GM19328 (cell line): ENCODE measurements around the gene TAC3.
"Not testable (repeated sequence)": the region's sequence is repeated elsewhere in the genome, so short reads cannot be mapped to it uniquely, and the experiment has no call there.

Experiments
- ATAC-seq: cut with Tn5 transposase; IDR thresholded peaks from one replicate; pipeline ENCODE4 v1.9.1; 2021; ENCODE audit warnings: mild to moderate bottlenecking, moderate library complexity; ENCODE audit not compliant: unreplicated experiment

Gene TAC3

DNA sequence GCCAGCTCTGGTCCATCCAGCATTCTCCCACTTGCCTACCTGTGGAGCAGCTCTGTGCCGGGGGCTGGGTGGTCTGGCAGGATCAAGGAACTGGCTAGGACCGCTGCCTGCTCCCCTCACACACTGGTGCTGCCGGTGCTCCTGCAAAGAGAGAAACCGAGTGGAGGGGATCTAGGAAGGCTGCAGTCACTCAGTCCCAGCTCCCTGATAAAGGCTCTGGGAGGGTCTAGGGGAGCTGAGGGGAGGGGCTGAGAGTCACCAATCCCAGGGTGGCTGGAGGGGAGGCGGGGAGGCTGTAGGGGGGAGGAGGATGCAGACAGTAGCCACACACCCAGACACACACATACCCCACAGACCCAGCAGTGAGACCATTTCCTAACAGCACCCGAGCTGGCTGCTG is at the start of gene TAC3:
Gene TAC3, minus strand, starts transcription at position 182 of the 400 bp plus-strand sequence. CDS start 732 bp downstream, outside the sequence.
- ATAC-seq, result no peak

DNA sequence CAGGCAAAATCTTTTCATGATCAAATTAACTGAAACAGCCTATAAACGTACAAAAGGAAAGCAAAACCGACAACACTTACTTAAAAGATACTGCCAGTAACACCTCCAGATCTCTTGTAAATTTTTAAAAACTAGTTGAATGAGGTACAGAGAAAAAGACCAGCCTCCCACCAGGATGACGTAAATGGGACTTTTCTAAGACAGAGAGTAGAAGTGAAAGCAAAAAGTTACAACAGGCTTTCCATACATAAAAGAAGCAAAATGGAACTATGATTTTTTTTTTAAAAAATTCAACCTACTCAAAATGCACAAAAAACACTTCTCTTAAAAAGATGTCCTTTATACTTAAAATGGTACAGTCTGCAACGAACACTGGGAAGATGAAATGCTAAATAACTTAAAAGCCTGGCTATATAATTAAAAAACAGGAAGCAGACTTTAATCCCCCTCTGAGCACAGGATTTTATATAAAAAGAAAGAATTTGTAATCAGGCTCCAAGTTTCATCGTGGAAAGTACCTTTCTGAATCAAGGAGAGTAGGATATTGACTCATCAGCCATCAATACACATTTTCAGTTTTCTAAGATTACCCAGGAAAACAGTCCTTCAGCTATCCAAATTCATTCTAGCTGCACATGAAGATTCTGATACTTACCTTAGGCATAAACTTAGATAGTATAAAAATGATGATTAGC is 47.8 kb upstream of the TAC3 start:
- ATAC-seq, result no peak

DNA sequence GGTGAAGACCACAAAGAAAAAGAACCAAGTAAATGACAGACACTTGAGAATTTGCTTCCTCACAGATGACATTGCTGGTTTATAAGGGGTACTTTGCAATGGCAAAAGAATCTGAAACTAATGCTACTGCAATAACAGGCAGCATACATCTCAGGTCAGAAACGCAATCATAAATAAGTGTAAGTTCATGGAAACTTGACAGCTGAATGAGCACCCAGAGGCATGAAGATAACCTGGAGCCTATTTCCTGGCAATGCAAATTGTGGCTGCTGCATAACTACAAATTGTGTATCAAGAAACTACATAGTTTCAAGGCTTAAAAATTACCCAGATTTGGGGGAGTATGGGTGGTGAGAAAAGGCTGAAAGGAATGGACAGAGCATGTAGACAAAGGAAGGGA is 42.1 kb upstream of the TAC3 start:
- ATAC-seq, result no peak

DNA sequence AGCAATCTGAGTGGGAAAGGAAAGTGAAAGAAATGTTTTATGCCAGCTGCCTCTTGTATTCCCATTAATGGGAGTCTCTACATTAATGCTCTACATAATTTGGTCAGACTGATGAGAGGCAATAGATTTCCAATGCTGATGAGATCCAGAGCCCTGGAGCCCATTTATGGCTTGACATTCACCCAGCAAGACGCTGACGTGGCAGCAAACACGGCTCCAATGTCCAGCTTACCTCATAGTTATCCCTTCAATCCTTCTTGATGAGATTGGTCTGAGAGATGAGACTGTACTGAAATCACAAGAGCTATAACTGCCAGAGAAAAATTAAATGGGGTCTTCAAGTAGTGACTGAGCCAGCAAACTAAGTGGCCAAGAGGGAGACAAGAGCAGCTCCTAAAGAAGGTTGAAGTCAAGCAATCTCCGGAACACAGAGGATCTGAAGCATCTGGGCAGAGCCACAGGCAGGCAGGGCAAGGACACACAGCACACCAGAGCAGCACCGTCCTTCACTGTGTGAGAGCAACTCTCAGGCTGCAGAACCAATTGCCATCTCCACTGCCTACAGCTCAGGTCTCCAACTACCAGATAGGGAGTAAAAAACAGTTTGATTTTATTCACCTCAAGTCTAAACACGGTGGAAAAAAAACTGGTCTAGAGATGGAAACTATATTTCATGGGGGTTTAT is 40.9 kb upstream of the TAC3 start:
- ATAC-seq, result no peak

DNA sequence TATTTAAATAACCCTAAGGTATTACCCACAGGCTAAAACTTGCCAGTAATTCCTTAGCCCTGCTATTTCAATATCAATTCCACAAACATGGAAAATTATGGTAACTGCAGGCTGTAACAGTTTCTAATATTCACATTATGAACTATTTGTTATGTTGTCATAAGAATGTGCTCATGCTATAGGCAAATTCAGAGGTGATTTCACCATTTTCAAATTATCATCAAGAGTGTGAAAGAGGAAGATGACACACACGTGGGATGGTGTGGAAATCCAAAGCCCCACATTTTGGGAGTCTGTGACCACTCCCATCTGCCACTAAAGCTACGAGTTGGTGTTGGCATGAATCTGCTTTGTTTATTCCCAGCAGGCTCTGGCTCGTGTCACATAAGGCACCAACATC is 39.5 kb upstream of the TAC3 start:
- no peak for ATAC-seq

DNA sequence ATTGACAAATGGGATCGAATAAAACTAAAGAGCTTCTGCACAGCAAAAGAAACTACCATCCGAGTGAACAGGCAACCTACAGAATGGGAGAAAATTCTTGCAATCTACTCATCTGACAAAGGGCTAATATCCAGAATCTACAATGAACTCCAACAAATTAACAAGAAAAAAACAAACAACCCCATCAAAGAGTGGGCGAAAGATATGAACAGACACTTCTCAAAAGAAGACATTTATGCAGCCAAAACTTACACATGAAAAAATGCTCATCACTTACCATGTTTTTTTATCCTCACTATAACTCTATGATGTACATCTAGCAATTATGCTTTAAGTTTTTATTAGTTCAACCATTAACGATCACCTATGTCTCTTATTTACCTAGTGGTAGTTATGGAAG is 37.6 kb upstream of the TAC3 start:
- not testable (repeated sequence) for ATAC-seq

DNA sequence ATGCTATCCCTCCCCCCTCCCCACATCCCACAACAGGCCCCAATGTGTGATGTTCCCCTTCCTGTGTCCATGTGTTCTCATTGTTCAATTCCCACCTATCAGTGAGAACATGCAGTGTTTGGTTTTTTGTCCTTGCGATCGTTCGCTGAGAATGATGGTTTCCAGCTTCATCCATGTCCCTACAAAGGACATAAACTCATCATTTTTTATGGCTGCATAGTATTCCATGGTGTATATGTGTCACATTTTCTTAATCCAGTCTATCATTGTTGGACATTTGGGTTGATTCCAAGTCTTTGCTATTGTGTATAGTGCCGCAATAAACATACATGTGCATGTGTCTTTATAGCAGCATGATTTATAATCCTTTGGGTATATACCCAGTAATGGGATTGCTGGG is 36.8 kb upstream of the TAC3 start:
- not testable (repeated sequence) for ATAC-seq

DNA sequence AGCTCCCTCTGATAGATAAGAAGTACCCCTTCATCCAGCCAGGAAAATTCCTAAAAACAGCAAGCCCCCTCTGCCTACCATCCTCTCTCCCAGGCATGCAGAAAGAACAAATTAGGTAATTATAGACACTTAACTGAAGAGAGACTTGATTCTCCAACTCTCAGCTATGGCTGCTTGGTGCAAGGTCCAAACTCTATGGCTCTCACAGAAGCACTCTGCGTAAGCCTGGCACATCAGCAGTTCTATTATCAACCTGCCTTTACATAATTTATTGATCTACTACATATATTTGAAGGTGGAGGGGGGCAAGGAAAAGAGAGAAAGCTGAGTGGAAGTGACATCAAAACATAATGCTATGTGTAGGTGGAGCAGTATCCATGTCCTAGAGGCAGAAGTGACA is 34.7 kb upstream of the TAC3 start:
- no peak for ATAC-seq

DNA sequence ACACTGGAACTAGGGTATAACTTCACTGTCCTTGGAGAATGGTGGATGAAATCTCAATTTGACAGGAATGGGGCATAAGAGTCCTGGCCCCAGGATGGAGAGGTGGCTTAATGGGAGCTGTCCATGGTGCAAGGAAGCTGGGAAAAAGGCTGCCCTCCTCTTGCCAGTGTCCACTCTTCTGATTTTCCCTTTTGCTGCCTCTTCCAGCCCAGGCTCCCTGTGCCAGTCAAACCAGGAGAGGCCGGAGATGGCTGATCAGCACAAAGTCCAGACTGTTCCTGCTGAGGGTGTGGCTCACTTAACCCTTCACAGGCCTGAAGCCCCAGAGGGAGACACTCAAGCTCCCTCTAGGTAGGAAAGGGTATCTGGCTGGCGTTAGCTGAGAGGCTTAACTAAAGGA is 33.6 kb upstream of the TAC3 start, which contains the start of gene MYO1A:
Gene MYO1A, minus strand, starts transcription at position 240 of the 400 bp plus-strand sequence. CDS start 1,806 bp downstream, outside the sequence.
- no peak for ATAC-seq

DNA sequence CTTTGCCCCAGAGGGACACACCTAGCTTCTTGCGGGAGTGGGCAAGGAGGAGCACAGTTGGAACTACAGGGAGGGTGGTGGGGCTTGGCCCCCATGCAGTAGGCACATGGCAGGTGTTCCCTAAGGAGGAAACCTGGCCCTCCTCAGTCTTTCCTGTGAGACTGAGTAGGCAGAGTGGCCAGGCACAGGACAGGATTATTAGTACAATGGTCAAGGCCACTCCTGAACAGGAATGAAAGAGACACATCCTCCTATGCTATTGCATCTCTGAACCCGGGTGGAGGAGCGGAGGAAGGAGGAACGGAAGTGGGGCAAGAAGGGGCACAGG is 32.8 kb upstream of the TAC3 start:
- no peak for ATAC-seq

DNA sequence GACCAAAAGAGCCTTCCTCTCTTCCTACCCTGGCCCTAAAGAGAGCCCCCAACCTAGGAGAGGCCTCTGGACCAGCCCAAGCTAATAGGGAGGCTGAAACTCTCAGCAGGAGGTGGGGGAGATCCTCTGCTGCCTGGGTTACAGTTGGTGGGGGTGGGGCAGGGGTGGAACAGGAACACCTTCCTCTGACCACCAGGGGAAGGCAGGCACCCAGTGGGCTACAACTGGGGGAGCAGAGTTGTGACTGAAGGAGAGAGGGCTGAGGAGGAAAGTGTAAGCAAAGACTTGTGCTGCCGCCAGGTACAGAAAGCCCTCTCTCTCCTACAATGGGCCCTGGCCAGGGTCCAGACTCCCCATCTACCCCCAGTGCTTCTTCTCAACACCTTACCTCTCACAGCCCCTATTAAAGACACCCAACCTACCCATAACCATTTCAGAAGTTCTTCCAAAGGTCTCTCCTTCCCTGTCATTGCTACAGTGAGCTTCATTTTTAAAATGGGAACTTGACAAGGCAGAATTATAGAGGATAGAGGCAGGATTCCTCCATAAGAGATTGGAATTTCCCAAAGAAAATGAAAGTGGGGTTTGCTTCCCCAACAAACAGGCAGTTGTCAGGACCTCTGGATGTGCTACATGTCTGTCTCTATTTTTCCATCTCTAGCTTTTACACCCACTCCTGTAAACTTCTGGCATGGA is 32.2 kb upstream of the TAC3 start:
- no peak for ATAC-seq

DNA sequence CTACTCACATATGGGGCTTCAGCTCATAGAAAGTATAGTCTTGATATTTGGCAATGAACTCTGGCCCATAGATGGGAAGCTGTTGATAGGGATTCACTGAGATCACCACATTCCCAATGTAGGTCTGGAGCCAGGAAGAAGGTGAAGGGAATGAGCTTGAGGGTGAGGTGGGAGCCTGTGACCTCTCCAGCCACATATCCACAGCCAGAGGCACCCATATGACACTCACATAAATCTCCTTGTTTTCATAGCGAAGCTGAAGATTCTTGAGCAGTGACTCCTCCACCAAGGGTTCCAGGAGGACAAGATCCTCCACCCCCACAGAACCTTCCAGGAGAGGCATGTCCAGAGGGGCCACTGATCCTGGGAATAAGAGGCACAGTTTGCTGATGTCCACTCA is 31.7 kb upstream of the TAC3 start:
- no peak for ATAC-seq

DNA sequence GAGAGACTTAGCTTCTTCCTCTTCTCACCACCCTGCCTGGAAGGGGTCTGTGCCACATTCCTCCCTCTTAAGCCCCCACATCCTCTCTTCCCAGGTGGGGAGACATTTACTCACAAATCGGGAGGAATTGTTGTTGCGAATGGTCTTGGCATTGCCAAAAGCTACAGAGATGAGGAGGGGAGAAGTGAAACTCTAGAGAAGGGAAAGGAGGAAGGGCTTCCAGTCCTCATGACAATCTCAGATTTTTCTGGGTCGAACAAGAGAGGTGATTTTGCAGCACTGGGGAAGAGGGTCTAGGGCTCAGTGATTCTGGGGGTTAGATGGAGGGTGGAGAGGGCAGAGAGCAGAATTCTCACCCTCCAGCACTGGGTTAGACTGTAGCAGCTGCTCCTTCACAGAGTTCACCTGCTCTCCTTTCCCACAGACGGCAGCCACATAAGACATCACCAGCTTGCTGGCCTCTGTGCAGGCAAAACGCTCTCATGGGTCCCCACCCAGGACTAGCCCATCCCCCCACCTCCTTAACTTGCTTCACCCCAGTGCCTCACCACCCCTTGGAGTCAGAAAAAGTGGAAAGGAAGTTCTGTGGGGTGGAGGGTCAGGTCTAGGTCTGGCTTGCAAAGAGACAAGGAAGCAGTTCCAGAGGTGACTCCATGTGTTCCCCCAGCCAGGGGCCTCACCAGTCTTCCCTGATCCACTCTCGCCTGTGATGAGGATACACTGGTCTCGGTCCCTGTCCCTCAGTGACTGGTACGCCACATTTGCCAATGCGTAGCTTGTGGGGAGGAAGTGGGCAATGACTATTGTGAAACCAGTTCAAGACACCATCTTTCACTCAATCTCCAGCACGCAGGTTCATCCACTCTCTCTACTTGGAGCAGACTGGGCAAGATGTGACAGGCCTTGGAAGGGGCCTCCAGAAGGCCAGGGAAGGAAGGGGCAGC is 30.9 kb upstream of the TAC3 start:
- ATAC-seq, result no peak

DNA sequence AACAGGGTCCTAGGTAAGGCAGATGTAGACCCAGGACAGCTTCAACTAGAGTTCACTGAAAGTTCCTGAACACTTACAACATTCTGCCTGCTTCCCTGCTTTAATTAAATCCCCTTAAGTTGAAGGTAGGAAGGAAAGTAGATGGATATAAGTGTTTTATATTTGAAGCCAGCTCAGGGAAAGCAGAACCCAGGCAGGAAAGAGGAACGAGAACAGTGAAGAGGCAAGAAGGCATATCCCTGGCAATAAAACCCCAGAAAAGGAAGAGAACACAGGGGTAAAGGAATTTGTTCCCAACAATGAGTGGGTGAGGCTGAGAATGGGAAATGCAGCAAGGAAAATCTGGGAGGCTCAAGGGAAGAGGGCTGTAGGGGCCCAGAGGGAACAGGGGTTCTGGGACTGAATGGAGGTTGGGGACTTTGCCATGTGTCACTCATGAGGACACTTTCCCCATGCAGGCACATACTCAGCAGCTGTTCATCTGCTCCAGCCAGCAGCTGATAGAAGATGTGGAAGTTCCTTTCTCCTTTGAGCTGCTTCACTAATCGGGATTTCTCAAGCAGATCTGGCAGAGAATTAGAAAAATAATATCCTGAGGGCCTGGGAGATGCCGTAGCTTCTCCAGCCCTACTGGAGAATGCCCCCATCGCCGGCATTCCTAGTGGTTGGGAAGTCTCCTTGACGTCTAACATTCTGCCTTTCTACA is 29.9 kb upstream of the TAC3 start:
- no peak for ATAC-seq

DNA sequence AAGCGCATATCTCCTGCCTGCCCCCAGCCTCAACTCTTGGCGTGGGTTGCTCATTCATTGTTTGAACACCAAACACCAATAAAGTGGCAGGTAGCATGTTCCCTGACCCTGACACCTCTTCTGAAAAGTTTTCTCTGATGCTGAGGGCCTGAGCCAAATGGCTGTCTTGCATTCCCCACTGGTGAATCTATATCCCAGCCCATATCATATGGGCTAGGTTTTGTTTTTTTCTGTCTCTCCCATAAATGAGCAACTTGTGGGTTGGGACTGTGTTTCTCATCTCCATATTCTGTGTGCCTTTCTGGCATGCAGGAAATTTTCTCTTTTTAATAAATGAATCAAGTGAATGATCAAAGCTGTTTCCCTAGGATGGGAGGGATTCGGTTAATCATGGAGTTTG is 28.6 kb upstream of the TAC3 start:
- no peak for ATAC-seq

DNA sequence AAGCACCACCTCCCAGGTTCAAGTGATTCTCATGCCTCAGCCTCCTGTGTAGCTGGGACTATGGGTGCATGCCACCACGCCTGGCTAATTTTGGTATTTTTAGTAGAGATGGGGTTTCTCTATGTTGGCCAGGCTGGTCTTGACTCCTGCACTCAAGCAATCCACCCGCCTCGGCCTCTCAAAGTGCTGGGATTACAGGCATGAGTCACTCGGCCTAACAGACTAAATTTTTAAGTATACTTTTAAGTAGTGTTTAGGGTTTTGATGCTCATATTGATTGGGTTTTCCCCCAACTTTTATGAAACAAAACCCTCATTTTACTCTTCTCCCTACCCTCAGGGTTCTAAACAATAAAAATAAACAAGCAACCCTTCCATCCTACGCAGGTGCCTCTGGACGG is 28.1 kb upstream of the TAC3 start:
- no peak for ATAC-seq

DNA sequence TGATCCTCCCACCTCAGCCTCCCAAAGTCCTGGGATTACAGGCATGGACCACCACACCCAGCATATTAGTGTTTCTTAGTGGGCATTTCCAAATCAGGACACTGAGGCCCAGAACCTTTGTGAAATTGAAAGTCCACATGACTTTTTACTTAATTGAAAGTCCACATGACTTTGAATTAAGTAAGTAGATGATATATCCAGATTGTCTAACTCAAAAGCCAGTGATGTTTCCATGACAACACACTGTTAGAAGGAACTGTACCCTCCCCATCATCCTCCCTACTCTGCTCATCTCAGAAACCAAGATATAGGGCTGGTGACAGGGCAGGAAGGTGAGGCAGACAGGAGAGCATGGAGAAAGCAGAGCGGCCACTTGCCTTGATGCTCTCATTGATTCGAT is 26.4 kb upstream of the TAC3 start:
- no peak for ATAC-seq

DNA sequence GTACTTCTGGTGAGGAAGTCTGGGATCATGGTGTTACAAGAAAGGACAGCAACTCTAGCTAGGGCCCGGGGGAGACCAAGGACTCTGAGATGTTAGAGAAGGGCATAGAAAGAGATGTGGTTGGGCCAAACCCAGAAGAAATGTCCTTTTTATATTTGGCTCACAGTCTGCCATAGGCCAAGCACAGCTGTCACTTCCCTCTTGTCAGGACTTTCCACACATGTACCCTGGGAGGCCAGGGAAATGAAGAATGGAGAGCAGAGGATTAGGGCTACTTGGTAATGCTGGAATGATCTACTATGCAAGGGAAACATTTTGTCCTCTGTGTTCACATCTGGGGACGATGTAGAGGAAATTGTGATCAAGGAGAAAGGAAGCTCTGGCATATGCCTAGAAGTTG is 24.4 kb upstream of the TAC3 start:
- no peak for ATAC-seq

DNA sequence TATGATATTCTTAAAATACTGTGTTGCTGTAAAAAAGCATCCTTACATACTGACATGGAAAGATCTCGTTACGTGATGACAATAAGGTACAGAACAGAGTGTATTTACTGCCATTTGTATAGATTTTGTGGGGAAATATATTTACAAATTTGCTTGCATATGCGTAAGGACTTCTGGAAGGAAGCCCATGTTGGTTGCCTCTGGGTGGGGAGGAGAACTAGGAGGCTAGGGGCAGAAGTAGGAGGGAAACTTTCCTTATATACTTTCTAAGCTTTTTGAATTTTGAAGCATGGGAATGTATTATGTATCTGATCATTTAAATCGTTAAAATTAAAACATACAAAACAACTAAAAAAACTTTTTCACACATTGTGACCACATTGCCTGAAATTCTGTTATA is 23.9 kb upstream of the TAC3 start:
- no peak for ATAC-seq

DNA sequence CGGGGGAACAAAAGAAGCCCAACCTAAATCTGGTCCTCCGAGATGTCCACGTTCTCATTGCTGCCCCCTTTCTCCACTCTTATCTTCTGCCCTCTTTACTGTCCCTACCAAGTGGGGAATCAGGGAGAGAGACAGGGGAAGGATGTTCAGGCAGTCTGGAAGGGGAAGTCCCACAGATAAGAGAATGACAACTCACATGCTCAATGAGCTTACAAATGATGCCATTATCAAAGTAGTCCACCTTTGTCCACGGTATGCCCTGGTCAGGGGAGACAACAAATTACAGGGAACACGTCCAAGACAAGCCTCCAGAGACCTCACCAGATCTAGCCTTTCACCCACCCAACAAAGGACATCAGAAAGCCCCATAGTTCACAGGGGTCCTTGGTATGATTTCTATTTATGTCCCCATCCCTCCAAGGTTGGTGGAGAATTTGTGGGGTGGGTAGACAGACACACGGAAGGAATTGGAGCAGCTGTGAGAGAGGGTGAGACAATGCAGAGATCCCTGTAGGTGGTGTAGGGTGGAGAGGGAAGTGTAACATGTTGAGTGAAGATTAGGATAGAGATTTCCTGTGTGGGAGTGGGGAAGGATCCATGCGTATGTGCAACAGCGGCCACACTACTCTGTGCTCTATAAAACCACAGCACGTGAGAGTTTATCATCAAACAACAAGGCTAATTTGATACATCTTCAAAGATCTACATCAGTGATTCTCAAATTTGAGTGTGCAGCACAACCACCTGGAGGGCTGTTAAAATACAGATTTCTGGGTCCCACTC is 22.9 kb upstream of the TAC3 start:
- no peak for ATAC-seq
